MM.1S (cell line): ENCODE data around the gene MAPK12.

Experiments used
- EZH2 ChIP-seq: fragments of 300-600 bp; sonication (generic); optimal IDR thresholded peaks from 2 replicates; pipeline ENCODE3; 2017; ENCODE audit warnings: low read depth, mild to moderate bottlenecking, antibody characterized with exemption, low read length, mixed read lengths
- TF ChIP-seq, protein P1 (sequence below): fragments of 300-600 bp; sonication (generic); IDR thresholded peaks from 2 replicates; pipeline ENCODE4 v1.5.1; 2016; ENCODE audit warnings: antibody characterized with exemption, low read length, mixed read lengths

DNA sequence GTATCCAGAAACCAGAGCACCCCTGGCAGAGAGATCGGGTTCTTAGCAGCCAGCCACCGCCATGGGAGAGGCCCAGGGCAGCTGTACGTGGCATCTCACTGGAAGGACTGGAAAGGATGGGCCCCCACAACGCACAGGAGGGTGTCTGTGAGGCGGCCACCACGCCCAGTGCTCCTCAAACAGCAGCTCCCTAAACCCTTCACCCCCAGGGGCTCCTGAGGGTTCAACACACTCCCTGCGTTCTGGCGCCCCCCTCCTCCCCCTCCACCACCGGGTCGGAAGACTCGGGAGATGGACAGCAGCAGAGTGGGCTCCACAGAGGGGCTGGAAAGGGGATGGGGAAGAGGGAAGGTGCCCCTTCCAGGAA is 1.1 kb downstream of the MAPK12 start:
- TF ChIP-seq, protein P1, sequence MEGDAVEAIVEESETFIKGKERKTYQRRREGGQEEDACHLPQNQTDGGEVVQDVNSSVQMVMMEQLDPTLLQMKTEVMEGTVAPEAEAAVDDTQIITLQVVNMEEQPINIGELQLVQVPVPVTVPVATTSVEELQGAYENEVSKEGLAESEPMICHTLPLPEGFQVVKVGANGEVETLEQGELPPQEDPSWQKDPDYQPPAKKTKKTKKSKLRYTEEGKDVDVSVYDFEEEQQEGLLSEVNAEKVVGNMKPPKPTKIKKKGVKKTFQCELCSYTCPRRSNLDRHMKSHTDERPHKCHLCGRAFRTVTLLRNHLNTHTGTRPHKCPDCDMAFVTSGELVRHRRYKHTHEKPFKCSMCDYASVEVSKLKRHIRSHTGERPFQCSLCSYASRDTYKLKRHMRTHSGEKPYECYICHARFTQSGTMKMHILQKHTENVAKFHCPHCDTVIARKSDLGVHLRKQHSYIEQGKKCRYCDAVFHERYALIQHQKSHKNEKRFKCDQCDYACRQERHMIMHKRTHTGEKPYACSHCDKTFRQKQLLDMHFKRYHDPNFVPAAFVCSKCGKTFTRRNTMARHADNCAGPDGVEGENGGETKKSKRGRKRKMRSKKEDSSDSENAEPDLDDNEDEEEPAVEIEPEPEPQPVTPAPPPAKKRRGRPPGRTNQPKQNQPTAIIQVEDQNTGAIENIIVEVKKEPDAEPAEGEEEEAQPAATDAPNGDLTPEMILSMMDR, result no peak
- no peak for TF ChIP-seq EZH2
